ENCODE results near the gene IL27RA.

The IL27RA gene

GRCh38 chr19:14080887-14081796 is 49.6 kb downstream of the IL27RA start:
- DNase-seq (ENCODE audit: low read depth in 1 of 2, low spot score in 1 of 2) = peak; percentile 93 to 98
- in situ Hi-C loops (cut with HindIII; ENCODE audit: low pct_unique_long_range_greater_than_20kb, low sequenced_read_pairs) = no loop called here
- TF ChIP-seq JUND (IDR thresholded peaks at IDR 0.05; ENCODE audit: low read depth) = no peak

- no peak for DNase-seq (ENCODE audit: low read depth in 1 of 2, low spot score in 1 of 2)
- no peak for TF ChIP-seq JUND (IDR thresholded peaks at IDR 0.05; ENCODE audit: low read depth)
- in situ Hi-C loops (cut with HindIII; ENCODE audit: low pct_unique_long_range_greater_than_20kb, low sequenced_read_pairs) = no loop called here
Measured at GRCh38 chr19:14081797-14082674, 50.5 kb downstream of the IL27RA start.

- no peak for TF ChIP-seq JUND (IDR thresholded peaks at IDR 0.05; ENCODE audit: low read depth)
- no peak for DNase-seq (ENCODE audit: low read depth in 1 of 2, low spot score in 1 of 2)
- in situ Hi-C loops (cut with HindIII; ENCODE audit: low pct_unique_long_range_greater_than_20kb, low sequenced_read_pairs) = no loop called here
Measured at GRCh38 chr19:14082675-14082960, 51.1 kb downstream of the IL27RA start.

GRCh38 chr19:14085309-14085995 is 53.9 kb downstream of the IL27RA start, which contains the start of gene C19orf67:
C19orf67 (minus strand) TSS chr19:14085783; CDS start chr19:14085627, 156 bp downstream.
- in situ Hi-C loops (cut with HindIII; ENCODE audit: low pct_unique_long_range_greater_than_20kb, low sequenced_read_pairs) = no loop called here
- DNase-seq (ENCODE audit: low read depth in 1 of 2, low spot score in 1 of 2) = no peak
- TF ChIP-seq JUND (IDR thresholded peaks at IDR 0.05; ENCODE audit: low read depth) = no peak

- in situ Hi-C loops (cut with HindIII; ENCODE audit: low pct_unique_long_range_greater_than_20kb, low sequenced_read_pairs) = no loop called here
- no peak for TF ChIP-seq JUND (IDR thresholded peaks at IDR 0.05; ENCODE audit: low read depth)
- no peak for DNase-seq (ENCODE audit: low read depth in 1 of 2, low spot score in 1 of 2)
Measured at GRCh38 chr19:14086098-14086497, 54.5 kb downstream of the IL27RA start.

- TF ChIP-seq JUND (IDR thresholded peaks at IDR 0.05; ENCODE audit: low read depth) = no peak
- in situ Hi-C loops (cut with HindIII; ENCODE audit: low pct_unique_long_range_greater_than_20kb, low sequenced_read_pairs) = no loop called here
- no peak for DNase-seq (ENCODE audit: low read depth in 1 of 2, low spot score in 1 of 2)
Measured at GRCh38 chr19:14088634-14089411, 57.3 kb downstream of the IL27RA start.

- in situ Hi-C loops (cut with HindIII; ENCODE audit: low pct_unique_long_range_greater_than_20kb, low sequenced_read_pairs) = no loop called here
- DNase-seq (ENCODE audit: low read depth in 1 of 2, low spot score in 1 of 2) = no peak
- TF ChIP-seq JUND (IDR thresholded peaks at IDR 0.05; ENCODE audit: low read depth) = no peak
Measured at GRCh38 chr19:14089412-14089661, 57.8 kb downstream of the IL27RA start.

GRCh38 chr19:14089662-14090508 is 58.3 kb downstream of the IL27RA start:
- in situ Hi-C loops (cut with HindIII; ENCODE audit: low pct_unique_long_range_greater_than_20kb, low sequenced_read_pairs) = no loop called here
- DNase-seq (ENCODE audit: low read depth in 1 of 2, low spot score in 1 of 2) = peak in 1 of 2 experiments; percentile 53
- no peak for TF ChIP-seq JUND (IDR thresholded peaks at IDR 0.05; ENCODE audit: low read depth)

- DNase-seq (ENCODE audit: low read depth in 1 of 2, low spot score in 1 of 2) = peak; percentile 45 to 91
- TF ChIP-seq JUND (IDR thresholded peaks at IDR 0.05; ENCODE audit: low read depth) = no peak
- in situ Hi-C loops (cut with HindIII; ENCODE audit: low pct_unique_long_range_greater_than_20kb, low sequenced_read_pairs) = no loop called here
Measured at GRCh38 chr19:14090509-14091080, 59.0 kb downstream of the IL27RA start, which contains the start of gene SAMD1. SAMD1 (minus strand) TSS chr19:14090751.

GRCh38 chr19:14091081-14091812 is 59.7 kb downstream of the IL27RA start:
- no peak for TF ChIP-seq JUND (IDR thresholded peaks at IDR 0.05; ENCODE audit: low read depth)
- in situ Hi-C loops (cut with HindIII; ENCODE audit: low pct_unique_long_range_greater_than_20kb, low sequenced_read_pairs) = no loop called here
- peak; percentile 51 to 78 for DNase-seq (ENCODE audit: low read depth in 1 of 2, low spot score in 1 of 2)
